Measurements from ENCODE around the gene RER1. TPM values are rescaled to one million over a fixed set of nuclear protein-coding genes. Genes with fewer than 3 reads are reported as not detected.

Gene RER1
- total RNA-seq, 1 experiment from 2014 or later, result 155 TPM

DNA sequence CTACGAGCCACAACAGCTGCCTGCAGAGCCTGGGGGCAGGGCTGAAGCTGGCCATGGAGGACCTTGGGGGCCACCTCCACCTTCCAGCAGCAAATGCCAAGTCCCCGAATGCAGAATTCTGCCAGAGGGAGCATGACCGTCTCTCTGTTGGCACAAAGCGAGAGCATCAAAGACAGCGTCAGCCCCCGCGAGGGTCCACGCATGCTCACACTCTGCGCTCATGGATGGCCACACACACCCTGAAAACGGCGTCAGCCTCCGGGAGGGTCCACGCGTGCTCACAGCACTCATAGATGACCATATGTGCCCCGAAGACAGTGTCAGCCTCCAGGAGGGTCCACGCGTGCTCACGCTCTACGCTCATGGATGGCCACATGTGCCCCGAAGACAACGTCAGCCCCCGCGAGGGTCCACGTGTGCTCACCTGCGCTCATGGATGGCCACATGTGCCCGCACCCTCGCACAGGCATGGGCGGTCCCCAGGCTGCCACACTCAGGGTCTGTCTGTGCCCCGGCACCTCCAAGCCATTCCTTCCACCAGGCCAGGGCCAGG lies 46.8 kb upstream of the RER1 start:
- H3K4me3 ChIP-seq (replicated peaks in 1 of 2; ENCODE audit: low read depth in 1 of 2, low read length in 2 of 2), result no peak overlapping the region
- H2AFZ ChIP-seq (ENCODE audit: low read depth, low read length, poor library complexity, severe bottlenecking), result no peak overlapping the region
- ChIA-PET RAD21 (ENCODE audit: low non-redundant PET in 1 of 2, low total read pairs in 2 of 2, uncharacterized antibody in 2 of 2, unreplicated experiment in 2 of 2) (no interaction called here), CTCF (no interaction called here), POLR2A (no interaction called here)
- ATAC-seq, result no peak
- no peaks in the 10 kb centered on the region for H3K4me1 ChIP-seq (ENCODE audit: control insufficient read depth in 1 of 2, insufficient read depth in 2 of 2, low read length in 2 of 2)
- H4K20me1 ChIP-seq (ENCODE audit: insufficient read depth), result no peaks in the 10 kb centered on the region
- no peaks in the 10 kb centered on the region for H3K9me2 ChIP-seq (ENCODE audit: insufficient read depth)
- H3K9me3 ChIP-seq (ENCODE audit: control insufficient read depth in 1 of 2, insufficient read depth in 1 of 2, low read depth in 1 of 2, low read length in 2 of 2), result no peaks in the 10 kb centered on the region
- DNase-seq (ENCODE audit: low read depth, low spot score), result no peak
- intact Hi-C loops (cut with micrococcal nuclease), result no loop called here
- no peak overlapping the region for H3K4me2 ChIP-seq (ENCODE audit: low read length)
- no peak overlapping the region for H3K9ac ChIP-seq (ENCODE audit: low read length)
- no TSS peak for BruUV-seq (replicated peaks)
- H3K79me2 ChIP-seq (ENCODE audit: insufficient read depth, low read length), result no peaks in the 10 kb centered on the region
- H3K27me3 ChIP-seq (ENCODE audit: insufficient read depth, low read length), result no peaks in the 10 kb centered on the region
- no peak overlapping the region for H3K27ac ChIP-seq (ENCODE audit: low read depth, low read length)
- no peaks in the 10 kb centered on the region for H3K36me3 ChIP-seq (ENCODE audit: control insufficient read depth in 1 of 2, insufficient read depth in 2 of 2, low read length in 2 of 2)
- TF ChIP-seq YY1 (IDR thresholded peaks at IDR 0.05; ENCODE audit: extremely low read depth, insufficient replicate concordance, low read depth, low read length) (no peak), POLR2A (IDR thresholded peaks at IDR 0.05; ENCODE audit: borderline replicate concordance, extremely low read depth, insufficient read depth, insufficient read length) (no peak), FOSL1 (IDR thresholded peaks at IDR 0.05; ENCODE audit: low read depth) (no peak), EZH2phosphoT487 (IDR thresholded peaks at IDR 0.05; ENCODE audit: borderline replicate concordance) (no peak), SRF (IDR thresholded peaks at IDR 0.05; ENCODE audit: low read depth) (no peak), TCF7L2 (IDR thresholded peaks at IDR 0.05; ENCODE audit: borderline replicate concordance, extremely low read depth, insufficient read depth, insufficient read length) (no peak), SIN3A (IDR thresholded peaks at IDR 0.05; ENCODE audit: low read depth) (no peak), RAD21 (IDR thresholded peaks at IDR 0.05; ENCODE audit: low read depth) (no peak), ZBTB33 (IDR thresholded peaks at IDR 0.05; ENCODE audit: extremely low read depth, insufficient replicate concordance, low read length) (no peak), EGR1 (IDR thresholded peaks at IDR 0.05; ENCODE audit: low read depth) (no peak), ELF1 (IDR thresholded peaks at IDR 0.05; ENCODE audit: borderline replicate concordance, low read depth) (no peak), POLR2AphosphoS5 (IDR thresholded peaks at IDR 0.05; ENCODE audit: low read depth, low read length) (no peak), EZH2 (IDR thresholded peaks at IDR 0.05) (no peak)
